Breast epithelium (tissue), 3 donors: ENCODE measurements around the gene COQ9.

ENCODE experiments used
- CTCF ChIP-seq, 3 donors: fragments of 450-650 bp; IDR thresholded peaks; one replicate each; pipeline ENCODE4 v1.5.1; 2016 to 2017; ENCODE audit warnings: antibody characterized with exemption in 3 of 3, mild to moderate bottlenecking in 3 of 3, moderate library complexity in 3 of 3
- POLR2A ChIP-seq: fragments of 450-650 bp; IDR thresholded peaks from one replicate; pipeline ENCODE4 v1.6.1; 2016; ENCODE audit warnings: antibody characterized with exemption, mild to moderate bottlenecking, moderate library complexity
- POLR2AphosphoS5 ChIP-seq, 3 donors: sonication (generic); formaldehyde crosslinking; IDR thresholded peaks; one replicate each; pipeline ENCODE4 v1.6.1; 2017; ENCODE audit warnings: antibody characterized with exemption in 3 of 3

GRCh38 chr16:57445510-57445909, 1.8 kb upstream of the COQ9 start:
- TF ChIP-seq POLR2A (no peak), CTCF (IDR thresholded peaks at IDR 0.05) (no peak), POLR2AphosphoS5 (IDR thresholded peaks at IDR 0.05) (no peak)
